HG02588 (cell line): ENCODE data around the gene IFT43.

Experiments used
- ATAC-seq: cut with Tn5 transposase; IDR thresholded peaks from one replicate; pipeline ENCODE4 v1.9.1; 2021; ENCODE audit warnings: mild to moderate bottlenecking, moderate library complexity; ENCODE audit not compliant: unreplicated experiment

The IFT43 gene

GRCh38 chr14:75979648-75980565 lies 5.7 kb upstream of the IFT43 start:
- ATAC-seq: no peak

GRCh38 chr14:75980856-75981255 lies 4.7 kb upstream of the IFT43 start:
- no peak for ATAC-seq

- ATAC-seq: peak; percentile 34
These were observed 3.9 kb upstream of the IFT43 start, which contains the start of gene TGFB3 for GRCh38 chr14:75981426-75982265. TSS of gene TGFB3 (minus strand) at chr14:75981995. CDS start at chr14:75980893, 1,102 bp downstream.

GRCh38 chr14:75982266-75983018 lies 3.1 kb upstream of the IFT43 start:
- peak; percentile 38 for ATAC-seq

GRCh38 chr14:75983019-75983358 lies 2.6 kb upstream of the IFT43 start:
- ATAC-seq: no peak

GRCh38 chr14:75984674-75985073 lies 889 bp upstream of the IFT43 start:
- no peak for ATAC-seq

GRCh38 chr14:75986439-75986765 lies 839 bp downstream of the IFT43 start:
- no peak for ATAC-seq

- no peak for ATAC-seq
These were observed 1.8 kb downstream of the IFT43 start for GRCh38 chr14:75987201-75987970.

GRCh38 chr14:75989134-75989533 lies 3.6 kb downstream of the IFT43 start:
- no peak for ATAC-seq

- ATAC-seq: no peak
These were observed 4.7 kb downstream of the IFT43 start for GRCh38 chr14:75990297-75990696.

- ATAC-seq: no peak
These were observed 6.2 kb downstream of the IFT43 start for GRCh38 chr14:75991753-75992152.

- ATAC-seq: peak; percentile 64
These were observed 8.0 kb downstream of the IFT43 start for GRCh38 chr14:75993567-75994041.

- no peak for ATAC-seq
These were observed 9.9 kb downstream of the IFT43 start for GRCh38 chr14:75995372-75996041.

- ATAC-seq: no peak
These were observed 10.9 kb downstream of the IFT43 start for GRCh38 chr14:75996488-75996887.

- ATAC-seq: no peak
These were observed 14.1 kb downstream of the IFT43 start for GRCh38 chr14:75999511-76000190.

GRCh38 chr14:76002383-76002782 lies 16.8 kb downstream of the IFT43 start:
- no peak for ATAC-seq

GRCh38 chr14:76006253-76006652 lies 20.7 kb downstream of the IFT43 start:
- no peak for ATAC-seq

- ATAC-seq: no peak
These were observed 21.8 kb downstream of the IFT43 start for GRCh38 chr14:76007379-76007778.

GRCh38 chr14:76007852-76008251 lies 22.3 kb downstream of the IFT43 start:
- no peak for ATAC-seq
